SK-N-SH treated with all-trans-retinoic acid at 6 μM for 48 hours (cell line): ENCODE results near the gene CACNA2D4.

Experiments
- ATAC-seq: fragments of 200-7000 bp; cut with Tn5 transposase; 3 replicates; pipeline ENCODE4 v1.9.1; 2020; ENCODE audit warnings: mild to moderate bottlenecking, moderate library complexity
- BACH2 ChIP-seq: fragments of 250-450 bp; sonication (Bioruptor Pico); IDR thresholded peaks from 2 replicates; pipeline ENCODE4 v1.9.0; 2021; ENCODE audit warnings: mild to moderate bottlenecking, borderline replicate concordance
- CSDC2 ChIP-seq: fragments of 250-450 bp; sonication (Bioruptor Pico); IDR thresholded peaks from 2 replicates; pipeline ENCODE4 v1.5.0; 2020; ENCODE audit warnings: mild to moderate bottlenecking, moderate library complexity
- GLIS3 ChIP-seq: fragments of 250-450 bp; sonication (Bioruptor Pico); IDR thresholded peaks from 2 replicates; pipeline ENCODE4 v1.5.0; 2020; ENCODE audit warnings: mild to moderate bottlenecking, moderate library complexity
- OSR1 ChIP-seq: fragments of 250-450 bp; sonication (Bioruptor Pico); IDR thresholded peaks from 2 replicates; pipeline ENCODE4 v1.8.0; 2022; ENCODE audit warnings: moderate library complexity, mild to moderate bottlenecking, inconsistent platforms
- PPARA ChIP-seq: fragments of 250-450 bp; sonication (Bioruptor Pico); IDR thresholded peaks from 2 replicates; pipeline ENCODE4 v1.5.0; 2020; ENCODE audit warnings: mild to moderate bottlenecking, borderline replicate concordance
- RARB ChIP-seq: fragments of 250-450 bp; sonication (Bioruptor Pico); IDR thresholded peaks from 2 replicates; pipeline ENCODE4 v1.8.0; 2021; ENCODE audit warnings: mild to moderate bottlenecking, moderate library complexity
- TOX ChIP-seq: fragments of 250-450 bp; sonication (Bioruptor Pico); IDR thresholded peaks from 2 replicates; pipeline ENCODE4 v1.8.0; 2021; ENCODE audit warnings: mild to moderate bottlenecking, moderate library complexity, borderline replicate concordance
- ZC3H10 ChIP-seq: fragments of 250-450 bp; sonication (Bioruptor Pico); IDR thresholded peaks from 2 replicates; pipeline ENCODE4 v1.5.1; 2021; ENCODE audit warnings: mild to moderate bottlenecking, moderate library complexity
- ZFP3 ChIP-seq: fragments of 250-450 bp; sonication (Bioruptor Pico); IDR thresholded peaks from 2 replicates; pipeline ENCODE4 v1.5.0; 2020; ENCODE audit warnings: mild to moderate bottlenecking, moderate library complexity
- ZFP30 ChIP-seq: fragments of 450-650 bp; formaldehyde crosslinking; IDR thresholded peaks from 2 replicates; pipeline ENCODE4 v1.5.0; 2022; ENCODE audit warnings: mild to moderate bottlenecking, moderate library complexity
- ZNF8 ChIP-seq: fragments of 450-650 bp; formaldehyde crosslinking; IDR thresholded peaks from 2 replicates; pipeline ENCODE4 v1.5.0; 2020; ENCODE audit warnings: mild to moderate bottlenecking, moderate library complexity
- TF ChIP-seq, protein P1 (sequence below): fragments of 250-450 bp; sonication (Bioruptor Pico); IDR thresholded peaks from 2 replicates; pipeline ENCODE4 v1.5.1; 2020; ENCODE audit warnings: low read depth, mild to moderate bottlenecking, moderate library complexity
- TF ChIP-seq, protein P2 (sequence below): fragments of 250-450 bp; sonication (Bioruptor Pico); IDR thresholded peaks from 2 replicates; pipeline ENCODE4 v1.8.0; 2021; ENCODE audit warnings: low read depth, mild to moderate bottlenecking, moderate library complexity, borderline replicate concordance
- TF ChIP-seq, protein P3 (sequence below): fragments of 250-450 bp; sonication (Bioruptor Pico); IDR thresholded peaks from 2 replicates; pipeline ENCODE4 v1.5.0; 2020; ENCODE audit warnings: mild to moderate bottlenecking, moderate library complexity
- TF ChIP-seq, protein P4 (sequence below): fragments of 250-450 bp; sonication (Bioruptor Pico); IDR thresholded peaks from 2 replicates; pipeline ENCODE4 v1.5.1; 2021; ENCODE audit warnings: mild to moderate bottlenecking, moderate library complexity

Gene CACNA2D4

DNA sequence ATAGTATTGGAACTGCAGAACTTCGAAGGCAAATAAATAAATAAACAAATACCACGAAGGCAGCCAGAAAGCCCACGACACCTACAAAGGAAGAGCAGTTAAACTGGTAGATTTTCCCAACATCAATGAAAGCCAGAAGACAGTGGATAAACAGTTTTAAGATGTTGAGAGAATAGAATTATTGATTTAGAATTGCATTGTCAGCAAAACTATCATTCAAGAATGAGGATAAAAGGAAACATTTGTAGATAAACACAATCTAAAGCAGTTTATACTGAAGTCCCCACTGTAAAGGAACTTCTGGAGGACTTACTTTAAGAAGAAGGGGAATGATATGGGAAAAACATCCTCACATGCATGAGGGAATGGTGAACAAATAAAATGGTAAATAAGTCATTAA is 29.5 kb downstream of the CACNA2D4 start (continued):
- TF ChIP-seq, protein P1, sequence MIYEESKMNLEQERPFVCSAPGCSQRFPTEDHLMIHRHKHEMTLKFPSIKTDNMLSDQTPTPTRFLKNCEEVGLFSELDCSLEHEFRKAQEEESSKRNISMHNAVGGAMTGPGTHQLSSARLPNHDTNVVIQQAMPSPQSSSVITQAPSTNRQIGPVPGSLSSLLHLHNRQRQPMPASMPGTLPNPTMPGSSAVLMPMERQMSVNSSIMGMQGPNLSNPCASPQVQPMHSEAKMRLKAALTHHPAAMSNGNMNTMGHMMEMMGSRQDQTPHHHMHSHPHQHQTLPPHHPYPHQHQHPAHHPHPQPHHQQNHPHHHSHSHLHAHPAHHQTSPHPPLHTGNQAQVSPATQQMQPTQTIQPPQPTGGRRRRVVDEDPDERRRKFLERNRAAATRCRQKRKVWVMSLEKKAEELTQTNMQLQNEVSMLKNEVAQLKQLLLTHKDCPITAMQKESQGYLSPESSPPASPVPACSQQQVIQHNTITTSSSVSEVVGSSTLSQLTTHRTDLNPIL = no peak
- TF ChIP-seq ZFP30 (CRISPR knock-in tag) (no peak), OSR1 (CRISPR knock-in tag) (no peak), PPARA (CRISPR knock-in tag) (no peak)
- TF ChIP-seq, protein P2, sequence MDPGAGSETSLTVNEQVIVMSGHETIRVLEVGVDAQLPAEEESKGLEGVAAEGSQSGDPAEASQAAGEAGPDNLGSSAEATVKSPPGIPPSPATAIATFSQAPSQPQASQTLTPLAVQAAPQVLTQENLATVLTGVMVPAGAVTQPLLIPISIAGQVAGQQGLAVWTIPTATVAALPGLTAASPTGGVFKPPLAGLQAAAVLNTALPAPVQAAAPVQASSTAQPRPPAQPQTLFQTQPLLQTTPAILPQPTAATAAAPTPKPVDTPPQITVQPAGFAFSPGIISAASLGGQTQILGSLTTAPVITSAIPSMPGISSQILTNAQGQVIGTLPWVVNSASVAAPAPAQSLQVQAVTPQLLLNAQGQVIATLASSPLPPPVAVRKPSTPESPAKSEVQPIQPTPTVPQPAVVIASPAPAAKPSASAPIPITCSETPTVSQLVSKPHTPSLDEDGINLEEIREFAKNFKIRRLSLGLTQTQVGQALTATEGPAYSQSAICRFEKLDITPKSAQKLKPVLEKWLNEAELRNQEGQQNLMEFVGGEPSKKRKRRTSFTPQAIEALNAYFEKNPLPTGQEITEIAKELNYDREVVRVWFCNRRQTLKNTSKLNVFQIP (CRISPR knock-in tag) = no peak
- TF ChIP-seq, protein P3, sequence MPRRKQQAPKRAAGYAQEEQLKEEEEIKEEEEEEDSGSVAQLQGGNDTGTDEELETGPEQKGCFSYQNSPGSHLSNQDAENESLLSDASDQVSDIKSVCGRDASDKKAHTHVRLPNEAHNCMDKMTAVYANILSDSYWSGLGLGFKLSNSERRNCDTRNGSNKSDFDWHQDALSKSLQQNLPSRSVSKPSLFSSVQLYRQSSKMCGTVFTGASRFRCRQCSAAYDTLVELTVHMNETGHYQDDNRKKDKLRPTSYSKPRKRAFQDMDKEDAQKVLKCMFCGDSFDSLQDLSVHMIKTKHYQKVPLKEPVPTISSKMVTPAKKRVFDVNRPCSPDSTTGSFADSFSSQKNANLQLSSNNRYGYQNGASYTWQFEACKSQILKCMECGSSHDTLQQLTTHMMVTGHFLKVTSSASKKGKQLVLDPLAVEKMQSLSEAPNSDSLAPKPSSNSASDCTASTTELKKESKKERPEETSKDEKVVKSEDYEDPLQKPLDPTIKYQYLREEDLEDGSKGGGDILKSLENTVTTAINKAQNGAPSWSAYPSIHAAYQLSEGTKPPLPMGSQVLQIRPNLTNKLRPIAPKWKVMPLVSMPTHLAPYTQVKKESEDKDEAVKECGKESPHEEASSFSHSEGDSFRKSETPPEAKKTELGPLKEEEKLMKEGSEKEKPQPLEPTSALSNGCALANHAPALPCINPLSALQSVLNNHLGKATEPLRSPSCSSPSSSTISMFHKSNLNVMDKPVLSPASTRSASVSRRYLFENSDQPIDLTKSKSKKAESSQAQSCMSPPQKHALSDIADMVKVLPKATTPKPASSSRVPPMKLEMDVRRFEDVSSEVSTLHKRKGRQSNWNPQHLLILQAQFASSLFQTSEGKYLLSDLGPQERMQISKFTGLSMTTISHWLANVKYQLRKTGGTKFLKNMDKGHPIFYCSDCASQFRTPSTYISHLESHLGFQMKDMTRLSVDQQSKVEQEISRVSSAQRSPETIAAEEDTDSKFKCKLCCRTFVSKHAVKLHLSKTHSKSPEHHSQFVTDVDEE (CRISPR knock-in tag) = no peak

DNA sequence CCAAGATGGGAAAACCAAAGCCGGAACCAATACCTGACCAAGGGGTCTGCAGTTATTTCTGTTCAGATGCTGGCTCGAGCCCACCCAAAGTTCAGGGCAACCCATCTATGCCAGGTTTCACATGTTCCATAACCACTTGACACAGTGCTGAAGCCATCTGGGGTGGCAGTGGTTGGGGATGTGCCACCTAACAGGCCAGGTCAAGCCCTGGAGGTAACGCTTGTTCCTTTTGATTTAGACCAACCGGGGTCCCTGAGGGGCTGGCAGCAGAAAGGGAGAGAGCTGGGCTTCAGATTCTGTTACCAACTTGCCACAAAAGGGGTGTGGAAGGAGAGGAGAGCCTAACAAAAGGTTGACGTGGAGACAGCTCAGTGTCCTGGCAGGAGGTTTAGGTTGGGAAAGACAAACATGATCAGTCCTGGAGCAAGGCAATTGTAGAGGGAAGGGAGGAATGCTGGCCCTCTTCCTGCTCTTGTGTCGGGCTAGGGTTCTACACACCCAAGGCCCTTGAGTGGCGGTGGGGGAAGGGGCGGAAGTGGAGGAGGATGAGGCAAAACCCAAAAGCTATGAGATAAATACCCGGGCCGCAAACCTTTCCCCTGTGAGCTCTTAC is 31.9 kb downstream of the CACNA2D4 start:
- TF ChIP-seq BACH2 (CRISPR knock-in tag) (no peak), ZNF8 (CRISPR knock-in tag) (no peak), ZC3H10 (CRISPR knock-in tag) (no peak)
- TF ChIP-seq, protein P4, sequence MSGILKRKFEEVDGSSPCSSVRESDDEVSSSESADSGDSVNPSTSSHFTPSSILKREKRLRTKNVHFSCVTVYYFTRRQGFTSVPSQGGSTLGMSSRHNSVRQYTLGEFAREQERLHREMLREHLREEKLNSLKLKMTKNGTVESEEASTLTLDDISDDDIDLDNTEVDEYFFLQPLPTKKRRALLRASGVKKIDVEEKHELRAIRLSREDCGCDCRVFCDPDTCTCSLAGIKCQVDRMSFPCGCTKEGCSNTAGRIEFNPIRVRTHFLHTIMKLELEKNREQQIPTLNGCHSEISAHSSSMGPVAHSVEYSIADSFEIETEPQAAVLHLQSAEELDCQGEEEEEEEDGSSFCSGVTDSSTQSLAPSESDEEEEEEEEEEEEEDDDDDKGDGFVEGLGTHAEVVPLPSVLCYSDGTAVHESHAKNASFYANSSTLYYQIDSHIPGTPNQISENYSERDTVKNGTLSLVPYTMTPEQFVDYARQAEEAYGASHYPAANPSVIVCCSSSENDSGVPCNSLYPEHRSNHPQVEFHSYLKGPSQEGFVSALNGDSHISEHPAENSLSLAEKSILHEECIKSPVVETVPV (CRISPR knock-in tag) = no peak
- no peak for ATAC-seq

DNA sequence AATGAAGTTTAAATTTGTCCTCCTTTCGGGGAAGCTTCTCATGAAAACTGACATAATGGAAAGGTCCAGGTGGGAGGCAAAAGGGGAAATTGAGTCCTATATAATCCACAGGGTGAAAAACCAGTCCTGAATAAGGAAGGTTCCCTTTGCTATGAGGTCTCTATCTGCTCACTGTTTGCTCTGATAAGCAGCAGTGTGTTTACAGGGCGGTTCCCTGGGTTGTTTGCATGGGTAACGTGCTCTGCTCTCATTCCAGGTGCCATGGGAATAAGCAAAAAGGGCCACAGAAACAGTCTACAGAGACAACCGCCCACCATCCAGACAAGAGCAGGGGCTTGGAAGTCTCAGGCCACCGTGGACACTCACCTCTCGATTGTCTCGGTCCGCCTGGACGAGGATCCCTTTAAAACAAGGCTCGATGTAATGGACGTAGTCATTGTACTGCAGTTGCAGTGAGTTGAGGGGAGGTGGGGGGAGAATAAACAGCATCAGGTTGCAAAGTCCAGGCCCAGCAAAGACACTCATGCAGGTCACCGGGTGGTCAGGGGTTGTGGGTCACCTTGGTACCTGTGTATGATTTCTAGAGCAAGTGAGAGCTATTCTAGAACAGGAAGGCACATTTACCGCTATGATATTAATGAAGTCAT is 32.7 kb downstream of the CACNA2D4 start:
- TF ChIP-seq OSR1 (CRISPR knock-in tag) (no peak), ZFP3 (no peak), RARB (no peak), CSDC2 (CRISPR knock-in tag) (no peak), ZFP30 (CRISPR knock-in tag) (no peak), ZC3H10 (CRISPR knock-in tag) (no peak), TOX (CRISPR knock-in tag) (no peak), GLIS3 (no peak)
- TF ChIP-seq, protein P1 = no peak
- TF ChIP-seq, protein P2 (CRISPR knock-in tag) = no peak
- TF ChIP-seq, protein P3 (CRISPR knock-in tag) = no peak
- ATAC-seq = no peak
